ENCODE measurements around the gene STXBP5.

STXBP5 gene

DNA sequence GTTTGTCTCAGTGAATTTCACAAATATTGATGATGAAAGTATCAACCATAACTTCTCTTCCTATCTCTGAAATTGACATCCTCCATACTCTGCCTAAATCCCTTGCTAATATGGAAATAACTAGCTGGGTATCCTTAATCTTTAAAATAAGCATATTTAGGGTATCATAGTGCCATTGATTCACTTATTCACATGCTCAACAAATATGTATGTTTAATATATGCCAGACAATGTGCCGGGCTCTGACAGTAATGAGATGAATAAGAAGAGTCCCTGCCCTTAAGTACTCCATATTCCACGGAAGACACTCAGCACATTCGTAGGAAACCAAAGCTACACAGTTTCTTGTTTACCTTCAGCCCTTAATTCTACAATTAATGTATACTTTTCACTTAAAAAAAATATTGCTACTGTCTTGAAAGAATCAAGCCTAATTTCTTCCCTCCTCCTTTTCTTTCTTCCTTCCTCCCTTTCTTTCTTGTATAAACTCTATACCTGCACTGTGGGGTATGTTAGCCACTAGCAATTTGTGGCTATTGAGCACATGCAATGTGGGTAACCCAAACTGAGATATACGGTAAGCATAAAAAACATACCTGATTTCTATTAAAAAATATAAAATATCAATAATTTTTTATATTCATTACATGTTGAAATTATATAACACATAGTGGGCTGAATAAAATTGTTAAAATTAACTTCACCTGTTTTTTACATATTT is 42.8 kb upstream of the STXBP5 start:
- Histone ChIP-seq H3K36me3 (ENCODE audit: insufficient read depth, low read length) (no peaks in the 10 kb centered on the region), H3K9me3 (ENCODE audit: low read depth, low read length) (no peaks in the 10 kb centered on the region), H3K9ac (ENCODE audit: insufficient read length) (no peak overlapping the region), H3K27ac (no peak overlapping the region), H3K4me3 (no peak overlapping the region)
- TF ChIP-seq FOXP2 (optimal IDR thresholded peaks at IDR 0.05; ENCODE audit: control extremely low read depth, extremely low read length, insufficient read depth): no peak
- TF ChIP-seq POLR2AphosphoS5 (IDR thresholded peaks at IDR 0.05; ENCODE audit: borderline replicate concordance, low read depth, low read length): no peak
- TF ChIP-seq EZH2 (IDR thresholded peaks at IDR 0.05): no peak
- no peak for DNase-seq (ENCODE audit: low read depth, low spot score)

DNA sequence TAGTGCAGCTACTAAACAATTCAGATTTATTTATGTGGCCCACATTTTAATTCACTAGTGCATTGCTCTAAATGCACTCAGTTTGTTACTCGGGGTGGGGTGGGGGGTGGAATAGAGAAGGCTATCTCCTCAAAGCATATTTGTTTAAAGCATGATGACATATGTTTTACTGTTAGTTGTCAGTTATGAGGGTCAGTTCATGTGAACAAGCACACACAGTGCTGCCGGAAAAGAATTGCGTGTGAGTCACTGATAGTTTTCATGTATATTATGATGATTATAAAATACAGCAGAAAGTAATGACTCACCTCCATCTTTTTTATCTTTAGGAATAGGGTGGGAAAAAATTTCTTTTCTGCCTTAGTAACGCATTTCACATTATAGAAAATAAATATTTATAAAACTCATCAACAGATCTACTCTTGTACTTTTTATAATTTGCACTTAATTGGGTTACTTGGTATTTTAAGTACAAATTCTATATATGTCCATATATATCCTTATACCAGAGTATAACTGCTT is 42.2 kb upstream of the STXBP5 start:
- no peak for DNase-seq (ENCODE audit: low read depth, low spot score)
- Histone ChIP-seq H3K9ac (ENCODE audit: insufficient read length) (no peak overlapping the region), H3K4me3 (no peak overlapping the region), H3K9me3 (ENCODE audit: low read depth, low read length) (no peaks in the 10 kb centered on the region), H3K27ac (no peak overlapping the region), H3K36me3 (ENCODE audit: insufficient read depth, low read length) (no peaks in the 10 kb centered on the region)
- TF ChIP-seq POLR2AphosphoS5 (IDR thresholded peaks at IDR 0.05; ENCODE audit: borderline replicate concordance, low read depth, low read length) (no peak), EZH2 (IDR thresholded peaks at IDR 0.05) (no peak), FOXP2 (optimal IDR thresholded peaks at IDR 0.05; ENCODE audit: control extremely low read depth, extremely low read length, insufficient read depth) (no peak)

DNA sequence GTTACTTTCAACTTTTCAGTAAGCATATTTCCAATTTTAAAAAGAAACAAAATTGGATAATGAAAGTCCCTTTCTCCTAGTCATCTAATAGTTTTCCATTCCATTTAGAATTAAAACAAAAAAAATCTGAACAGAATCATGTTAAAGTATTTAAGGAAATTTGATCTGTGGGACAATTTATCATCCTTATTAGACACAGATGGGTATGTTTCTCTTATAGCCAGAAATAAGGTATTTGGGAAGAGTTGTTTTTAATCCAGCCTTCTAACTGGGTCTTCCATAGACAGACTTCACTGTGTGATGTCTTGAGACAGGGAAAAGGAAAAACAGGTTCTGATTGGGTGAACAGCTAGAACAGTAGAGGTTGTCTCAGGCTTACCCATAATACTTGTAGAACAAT is 39.5 kb upstream of the STXBP5 start:
- H3K27ac ChIP-seq: no peak overlapping the region
- no peak for DNase-seq (ENCODE audit: low read depth, low spot score)
- no peak overlapping the region for H3K4me3 ChIP-seq
- no peaks in the 10 kb centered on the region for H3K36me3 ChIP-seq (ENCODE audit: insufficient read depth, low read length)
- H3K9ac ChIP-seq (ENCODE audit: insufficient read length): no peak overlapping the region
- H3K9me3 ChIP-seq (ENCODE audit: low read depth, low read length): no peaks in the 10 kb centered on the region
- TF ChIP-seq EZH2 (IDR thresholded peaks at IDR 0.05) (no peak), POLR2AphosphoS5 (IDR thresholded peaks at IDR 0.05; ENCODE audit: borderline replicate concordance, low read depth, low read length) (no peak), FOXP2 (optimal IDR thresholded peaks at IDR 0.05; ENCODE audit: control extremely low read depth, extremely low read length, insufficient read depth) (no peak)

DNA sequence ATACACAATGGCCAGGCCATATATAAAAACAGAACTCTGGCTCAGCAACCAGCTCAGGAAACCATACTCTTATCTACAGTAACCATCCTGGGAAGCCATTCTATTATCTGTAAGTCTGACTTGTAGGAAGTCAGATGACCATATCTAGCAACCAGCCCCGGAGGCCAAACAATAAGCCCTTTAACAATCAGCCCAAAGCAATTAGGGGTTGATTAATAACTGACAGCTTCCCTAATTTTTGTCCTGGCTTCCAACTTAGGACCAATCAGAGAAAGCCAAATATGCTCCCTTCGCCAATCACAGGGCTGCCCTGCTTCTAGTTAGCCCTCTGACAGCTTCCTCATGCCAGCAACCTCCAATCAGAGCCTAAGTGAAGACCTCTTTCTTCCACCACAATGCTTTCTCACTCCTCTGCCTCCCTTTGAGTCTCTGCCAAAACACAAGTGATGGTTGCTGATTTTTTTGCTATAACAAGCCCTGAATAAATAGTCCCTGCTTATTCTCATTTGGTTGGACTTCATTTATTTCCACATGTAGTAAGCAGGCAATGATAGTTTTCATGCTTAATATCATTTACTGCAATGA is 37.8 kb upstream of the STXBP5 start:
- no peaks in the 10 kb centered on the region for H3K9me3 ChIP-seq (ENCODE audit: low read depth, low read length)
- no peaks in the 10 kb centered on the region for H3K36me3 ChIP-seq (ENCODE audit: insufficient read depth, low read length)
- H3K27ac ChIP-seq: peak overlapping the region; percentile 86; the same call in 1 of the 2 replicates
- DNase-seq (ENCODE audit: low read depth, low spot score): no peak
- H3K9ac ChIP-seq (ENCODE audit: insufficient read length): no peak overlapping the region
- no peak for TF ChIP-seq POLR2AphosphoS5 (IDR thresholded peaks at IDR 0.05; ENCODE audit: borderline replicate concordance, low read depth, low read length)
- no peak for TF ChIP-seq EZH2 (IDR thresholded peaks at IDR 0.05)
- TF ChIP-seq FOXP2 (optimal IDR thresholded peaks at IDR 0.05; ENCODE audit: control extremely low read depth, extremely low read length, insufficient read depth): no peak
- H3K4me3 ChIP-seq: no peak overlapping the region

DNA sequence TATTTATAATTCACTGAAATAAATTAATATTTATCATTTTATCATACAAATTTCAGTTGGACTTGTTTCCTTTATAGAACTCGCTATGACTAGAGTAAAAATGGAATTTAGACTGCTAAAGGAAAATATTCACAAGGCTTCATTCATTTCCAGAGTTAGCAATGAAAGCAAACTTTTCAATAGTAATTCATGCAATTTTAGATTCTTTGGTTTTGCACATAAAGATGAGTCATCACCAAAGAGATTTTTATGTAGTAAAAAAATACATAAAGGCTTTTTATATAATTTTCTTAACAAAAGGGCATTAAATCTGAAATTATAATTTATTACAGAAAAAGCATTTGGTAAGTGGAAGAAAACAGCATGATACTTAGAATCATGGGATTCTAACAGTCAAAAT is 37.2 kb upstream of the STXBP5 start:
- H3K9me3 ChIP-seq (ENCODE audit: low read depth, low read length): no peaks in the 10 kb centered on the region
- TF ChIP-seq POLR2AphosphoS5 (IDR thresholded peaks at IDR 0.05; ENCODE audit: borderline replicate concordance, low read depth, low read length): no peak
- no peak for TF ChIP-seq EZH2 (IDR thresholded peaks at IDR 0.05)
- TF ChIP-seq FOXP2 (optimal IDR thresholded peaks at IDR 0.05; ENCODE audit: control extremely low read depth, extremely low read length, insufficient read depth): no peak
- no peaks in the 10 kb centered on the region for H3K36me3 ChIP-seq (ENCODE audit: insufficient read depth, low read length)
- H3K4me3 ChIP-seq: peak overlapping the region; percentile 73
- H3K9ac ChIP-seq (ENCODE audit: insufficient read length): peak overlapping the region; percentile 37
- no peak for DNase-seq (ENCODE audit: low read depth, low spot score)
- H3K27ac ChIP-seq: peak overlapping the region; percentile 86

DNA sequence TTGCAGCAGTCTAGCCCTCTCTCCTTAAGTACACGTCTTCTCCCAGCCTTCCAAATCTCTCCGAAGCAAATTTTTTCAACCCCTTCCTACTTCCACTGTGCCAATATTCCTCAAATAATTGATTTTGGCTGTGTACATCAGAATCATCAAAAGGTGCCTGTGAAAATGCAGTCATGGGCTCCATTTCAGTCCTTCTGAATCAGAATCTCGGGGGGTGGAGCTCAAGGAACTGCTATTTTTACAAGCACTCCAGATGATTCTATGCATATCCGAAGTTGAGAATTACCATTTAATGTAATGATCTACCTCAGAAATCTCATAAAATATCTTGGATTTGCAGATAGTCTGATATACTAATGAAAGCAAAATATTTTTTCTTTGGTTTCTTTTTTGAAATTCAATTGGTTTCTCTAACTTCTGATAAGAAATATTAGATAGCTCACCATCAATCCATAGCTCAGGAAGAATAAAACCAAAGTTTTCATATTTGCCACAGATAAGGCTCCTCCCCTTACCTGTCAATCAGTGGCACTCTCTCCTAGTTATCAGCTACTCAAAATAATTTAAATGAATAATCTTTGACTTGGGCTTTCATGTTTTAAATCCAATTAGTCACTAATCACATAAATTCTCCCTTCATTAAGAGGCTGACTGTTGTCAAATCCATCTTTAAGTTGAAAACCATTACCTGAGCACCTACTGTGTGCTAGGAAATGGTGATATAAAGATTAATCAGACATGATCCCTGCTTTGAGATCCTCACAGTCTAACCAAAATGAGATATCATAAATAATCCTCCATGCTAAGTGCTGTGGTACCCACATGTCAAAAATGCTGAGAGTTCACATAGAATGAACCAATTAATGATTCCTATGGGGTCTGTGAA is 36.4 kb upstream of the STXBP5 start:
- Histone ChIP-seq H3K36me3 (ENCODE audit: insufficient read depth, low read length) (no peaks in the 10 kb centered on the region), H3K4me3 (peak overlapping the region; percentile 73), H3K27ac (peak overlapping the region; percentile 86), H3K9ac (ENCODE audit: insufficient read length) (peak overlapping the region; percentile 37), H3K9me3 (ENCODE audit: low read depth, low read length) (no peaks in the 10 kb centered on the region)
- no peak for TF ChIP-seq FOXP2 (optimal IDR thresholded peaks at IDR 0.05; ENCODE audit: control extremely low read depth, extremely low read length, insufficient read depth)
- no peak for TF ChIP-seq POLR2AphosphoS5 (IDR thresholded peaks at IDR 0.05; ENCODE audit: borderline replicate concordance, low read depth, low read length)
- no peak for TF ChIP-seq EZH2 (IDR thresholded peaks at IDR 0.05)
- no peak for DNase-seq (ENCODE audit: low read depth, low spot score)

DNA sequence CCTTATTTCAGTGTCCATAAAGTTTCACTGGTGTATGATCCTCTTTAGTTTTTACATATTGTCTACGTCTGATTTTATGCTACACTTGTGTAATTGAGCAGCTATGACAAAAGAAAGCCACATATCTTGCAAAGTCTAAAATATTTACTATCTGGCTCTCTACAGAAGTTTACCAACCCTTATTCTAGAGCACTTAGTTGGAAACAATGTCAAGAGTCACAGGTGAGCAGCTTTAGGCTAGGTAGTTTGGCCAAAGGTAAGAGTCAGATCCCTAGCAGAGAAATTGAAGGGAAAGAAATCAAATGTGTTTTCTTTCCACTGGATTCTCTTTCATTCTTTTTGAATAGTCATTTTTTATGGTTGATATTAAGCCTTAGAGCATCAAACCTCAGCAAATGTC is 34.7 kb upstream of the STXBP5 start:
- Histone ChIP-seq H3K36me3 (ENCODE audit: insufficient read depth, low read length) (no peaks in the 10 kb centered on the region), H3K27ac (no peak overlapping the region), H3K9me3 (ENCODE audit: low read depth, low read length) (no peaks in the 10 kb centered on the region), H3K4me3 (no peak overlapping the region), H3K9ac (ENCODE audit: insufficient read length) (no peak overlapping the region)
- no peak for DNase-seq (ENCODE audit: low read depth, low spot score)
- TF ChIP-seq FOXP2 (optimal IDR thresholded peaks at IDR 0.05; ENCODE audit: control extremely low read depth, extremely low read length, insufficient read depth) (no peak), POLR2AphosphoS5 (IDR thresholded peaks at IDR 0.05; ENCODE audit: borderline replicate concordance, low read depth, low read length) (no peak), EZH2 (IDR thresholded peaks at IDR 0.05) (no peak)

DNA sequence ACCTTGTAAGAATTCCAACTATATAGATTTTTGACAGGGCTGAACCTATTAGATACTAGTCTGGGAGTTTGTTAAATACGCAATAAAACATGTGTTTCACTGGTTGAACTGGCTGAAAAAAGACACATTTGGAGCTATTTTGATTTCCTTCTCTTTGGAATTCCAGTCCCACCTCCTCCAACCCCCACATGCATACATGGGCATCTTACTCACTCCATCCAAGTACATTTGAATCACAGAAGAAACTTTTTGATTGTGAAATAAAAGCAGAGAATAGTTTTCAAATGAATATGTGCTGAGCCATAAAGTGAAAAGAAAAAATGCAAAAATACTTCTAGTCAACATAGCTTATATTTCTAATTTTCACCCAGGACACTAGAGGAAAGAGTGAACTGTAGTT is 33.9 kb upstream of the STXBP5 start:
- H3K9me3 ChIP-seq (ENCODE audit: low read depth, low read length): no peaks in the 10 kb centered on the region
- H3K4me3 ChIP-seq: no peak overlapping the region
- DNase-seq (ENCODE audit: low read depth, low spot score): no peak
- H3K27ac ChIP-seq: no peak overlapping the region
- no peak overlapping the region for H3K9ac ChIP-seq (ENCODE audit: insufficient read length)
- H3K36me3 ChIP-seq (ENCODE audit: insufficient read depth, low read length): no peaks in the 10 kb centered on the region
- TF ChIP-seq FOXP2 (optimal IDR thresholded peaks at IDR 0.05; ENCODE audit: control extremely low read depth, extremely low read length, insufficient read depth) (no peak), POLR2AphosphoS5 (IDR thresholded peaks at IDR 0.05; ENCODE audit: borderline replicate concordance, low read depth, low read length) (no peak), EZH2 (IDR thresholded peaks at IDR 0.05) (no peak)
